Endodermal cell (in vitro differentiated cells): Measurements from ENCODE around the gene SH3D19. TPM values are rescaled to one million over a fixed set of nuclear protein-coding genes. Genes with fewer than 3 reads are reported as not detected.

Source experiments
- DNase-seq: peaks from one replicate; pipeline ENCODE4 v3.0.0-alpha.2; 2017
- H3K27ac ChIP-seq: 2 replicates; pipeline ENCODE4 v1.5.1; 2013; ENCODE audit warnings: mild to moderate bottlenecking, low read depth, low read length, moderate library complexity
- H3K27me3 ChIP-seq: 2 replicates; pipeline ENCODE4 v1.6.1; 2013; ENCODE audit warnings: mild to moderate bottlenecking, low read length, moderate library complexity; ENCODE audit not compliant: insufficient read depth, control insufficient read depth, poor library complexity, severe bottlenecking
- H3K36me3 ChIP-seq: 2 replicates; pipeline ENCODE4 v1.7.0; 2013; ENCODE audit warnings: mild to moderate bottlenecking, low read length, moderate library complexity; ENCODE audit not compliant: control insufficient read depth, insufficient read depth
- H3K4me1 ChIP-seq: one replicate; pipeline ENCODE4 v1.7.0; 2013; ENCODE audit warnings: low read length; ENCODE audit not compliant: control insufficient read depth, insufficient read depth
- H3K4me3 ChIP-seq: 2 replicates; pipeline ENCODE4 v1.5.1; 2013; ENCODE audit warnings: mild to moderate bottlenecking, low read length, moderate library complexity
- H3K9ac ChIP-seq: 2 replicates; pipeline ENCODE4 v1.6.1; 2013; ENCODE audit warnings: mild to moderate bottlenecking, low read length, moderate library complexity; ENCODE audit not compliant: poor library complexity, severe bottlenecking; ENCODE audit errors: extremely low read depth
- H3K9me3 ChIP-seq: 2 replicates; pipeline ENCODE4 v1.6.1; 2013; ENCODE audit warnings: mild to moderate bottlenecking, low read length, moderate library complexity; ENCODE audit not compliant: control insufficient read depth
- H3K27ac Mint-ChIP-seq: 2 replicates; pipeline ENCODE4 v1.8.0; 2020; ENCODE audit warnings: mixed read lengths
- H3K27me3 Mint-ChIP-seq: 2 replicates; pipeline ENCODE4 v1.8.0; 2021; ENCODE audit warnings: mild to moderate bottlenecking, mixed read lengths; ENCODE audit not compliant: insufficient read depth
- H3K36me3 Mint-ChIP-seq: 2 replicates; pipeline ENCODE4 v1.8.0; 2020; ENCODE audit warnings: low read depth, mixed read lengths
- H3K4me1 Mint-ChIP-seq: 2 replicates; pipeline ENCODE4 v1.8.0; 2020; ENCODE audit warnings: mixed read lengths
- H3K4me3 Mint-ChIP-seq: 2 replicates; pipeline ENCODE4 v1.8.0; 2020; ENCODE audit warnings: mild to moderate bottlenecking, moderate library complexity, mixed read lengths
- H3K9me3 Mint-ChIP-seq: 2 replicates; pipeline ENCODE4 v1.8.0; 2020; ENCODE audit warnings: mild to moderate bottlenecking, mixed read lengths
- WGBS, 2 experiments: methylation state at CpG; one replicate each; pipeline versions ENCODE4 v1.1.5 to v1.1.7; 2013; ENCODE audit warnings: missing lambda C conversion rate in 2 of 2, mixed read lengths in 1 of 2; ENCODE audit not compliant: insufficient coverage in 1 of 2, insufficient read length in 1 of 2; 5-methylcytosine and 5-hydroxymethylcytosine counted together
- total RNA-seq, 2 donors: library from RNA; stranded (reverse); fragmentation: NEBNext Ultra II Directional in 1 of 2; extraction: Animal tissue kit (Norgen Biotek cat#: 25700) in 1 of 2; gene quantifications; 2 replicates in 1 of 2; 3 replicates in 1 of 2; pipeline ENCODE4 v1.2.1, GENCODE V29; 2021
- TF ChIP-seq, protein P1 (sequence below): fragments of 200-600 bp; sonication (generic); conservative IDR thresholded peaks from 2 replicates; pipeline ENCODE4 v1.5.0; 2021; ENCODE audit warnings: antibody characterized with exemption, mild to moderate bottlenecking

Gene SH3D19
- total RNA-seq, 2 donors from 2014 or later: 48.8 to 55.6 TPM

DNA sequence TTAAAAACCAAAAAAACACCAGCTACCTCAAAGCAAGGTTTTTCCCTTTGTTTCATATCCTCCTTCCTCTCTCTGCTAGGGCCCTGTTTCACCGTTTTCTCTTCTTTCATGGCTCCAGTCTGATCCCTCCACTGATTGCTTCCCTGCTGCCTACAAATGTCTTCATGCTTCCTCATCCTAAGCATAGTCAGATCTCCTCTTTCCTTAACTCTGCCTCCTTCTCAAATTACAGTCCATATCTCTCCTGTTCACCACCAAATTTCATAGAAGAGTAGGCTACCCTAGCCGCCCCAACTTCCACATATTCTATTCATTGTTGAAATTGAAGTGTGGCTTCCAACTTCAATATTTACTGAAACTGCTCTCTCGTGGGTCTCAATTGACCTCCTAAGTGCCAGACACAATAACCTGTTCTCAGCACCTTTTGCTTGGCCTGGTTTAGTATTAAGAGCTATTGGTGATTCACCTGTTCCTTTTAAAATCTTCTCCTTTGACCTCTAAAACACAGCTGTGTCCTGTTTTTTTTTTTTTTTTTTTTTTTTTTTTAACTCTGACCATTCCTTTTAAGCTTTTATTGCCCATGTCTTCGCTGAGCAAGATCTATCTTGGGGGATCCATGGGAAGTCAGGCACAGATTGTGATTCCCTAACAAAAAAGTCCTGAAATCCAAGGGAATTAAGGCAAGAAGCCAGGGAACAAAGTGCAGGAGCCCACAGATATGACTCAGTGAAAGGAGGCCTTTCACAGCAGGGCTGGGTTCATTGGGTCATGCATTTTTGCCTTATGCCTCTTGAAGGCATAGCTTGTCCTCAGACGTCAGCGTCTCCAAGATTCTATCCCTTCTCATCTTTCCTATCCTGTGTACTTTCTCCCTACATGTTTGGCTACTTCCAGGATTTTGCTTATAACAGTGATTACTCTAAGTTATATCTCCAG lies 140.6 kb downstream of the SH3D19 start:
- DNase-seq: no peak
- no peak overlapping the region for H3K27ac ChIP-seq
- H3K4me3 ChIP-seq: no peak overlapping the region
- 84 to 88% methylated on average over 6 of the region's 6 CpGs for WGBS, 2 experiments
- peak overlapping the region; percentile 8 for H3K27ac Mint-ChIP-seq
- peaks cover 13% of the 10 kb centered on the region for H3K4me1 Mint-ChIP-seq
- H3K9me3 ChIP-seq: peaks cover 2% of the 10 kb centered on the region
- H3K4me1 ChIP-seq: no peaks in the 10 kb centered on the region
- H3K36me3 Mint-ChIP-seq: peaks cover 22% of the 10 kb centered on the region
- no peak overlapping the region for H3K9ac ChIP-seq
- H3K27me3 Mint-ChIP-seq: no peaks in the 10 kb centered on the region
- H3K27me3 ChIP-seq: no peaks in the 10 kb centered on the region
- peaks cover 4% of the 10 kb centered on the region for H3K36me3 ChIP-seq
- H3K9me3 Mint-ChIP-seq: peaks cover 6% of the 10 kb centered on the region
- no peak overlapping the region for H3K4me3 Mint-ChIP-seq
- TF ChIP-seq, protein P1, sequence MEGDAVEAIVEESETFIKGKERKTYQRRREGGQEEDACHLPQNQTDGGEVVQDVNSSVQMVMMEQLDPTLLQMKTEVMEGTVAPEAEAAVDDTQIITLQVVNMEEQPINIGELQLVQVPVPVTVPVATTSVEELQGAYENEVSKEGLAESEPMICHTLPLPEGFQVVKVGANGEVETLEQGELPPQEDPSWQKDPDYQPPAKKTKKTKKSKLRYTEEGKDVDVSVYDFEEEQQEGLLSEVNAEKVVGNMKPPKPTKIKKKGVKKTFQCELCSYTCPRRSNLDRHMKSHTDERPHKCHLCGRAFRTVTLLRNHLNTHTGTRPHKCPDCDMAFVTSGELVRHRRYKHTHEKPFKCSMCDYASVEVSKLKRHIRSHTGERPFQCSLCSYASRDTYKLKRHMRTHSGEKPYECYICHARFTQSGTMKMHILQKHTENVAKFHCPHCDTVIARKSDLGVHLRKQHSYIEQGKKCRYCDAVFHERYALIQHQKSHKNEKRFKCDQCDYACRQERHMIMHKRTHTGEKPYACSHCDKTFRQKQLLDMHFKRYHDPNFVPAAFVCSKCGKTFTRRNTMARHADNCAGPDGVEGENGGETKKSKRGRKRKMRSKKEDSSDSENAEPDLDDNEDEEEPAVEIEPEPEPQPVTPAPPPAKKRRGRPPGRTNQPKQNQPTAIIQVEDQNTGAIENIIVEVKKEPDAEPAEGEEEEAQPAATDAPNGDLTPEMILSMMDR: no peak

DNA sequence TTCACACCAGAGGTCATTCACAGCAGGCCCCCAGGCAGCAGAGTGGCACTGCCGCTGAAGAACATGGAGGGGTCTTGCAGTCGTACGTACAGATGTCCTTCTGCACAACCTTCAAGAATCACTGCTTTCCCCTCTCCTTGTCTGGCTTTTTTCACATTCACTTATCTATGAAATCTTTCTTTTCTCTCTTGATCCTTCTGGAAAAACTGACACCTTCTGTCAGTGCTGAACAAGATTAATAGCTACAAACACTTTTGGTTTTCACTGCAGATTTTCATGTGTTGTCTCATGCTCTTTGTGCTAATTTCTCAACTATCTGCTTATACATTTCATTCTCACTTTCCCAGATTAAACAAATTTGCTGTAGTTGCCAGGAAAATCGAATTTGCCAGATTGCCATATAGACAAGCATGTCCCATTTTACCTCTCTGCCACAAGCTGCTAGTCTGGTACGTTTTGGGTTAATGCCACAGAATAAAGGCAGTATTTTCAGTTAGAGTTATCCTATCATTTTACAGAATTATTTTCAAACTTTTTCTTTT lies 142.9 kb downstream of the SH3D19 start:
- Histone ChIP-seq H3K4me1 (no peaks in the 10 kb centered on the region), H3K36me3 (peaks cover 4% of the 10 kb centered on the region), H3K9me3 (no peaks in the 10 kb centered on the region), H3K27ac (no peak overlapping the region), H3K27me3 (no peaks in the 10 kb centered on the region), H3K4me3 (no peak overlapping the region), H3K9ac (no peak overlapping the region)
- Mint-ChIP-seq H3K9me3 (no peaks in the 10 kb centered on the region), H3K36me3 (peaks cover 20% of the 10 kb centered on the region), H3K4me1 (peaks cover 13% of the 10 kb centered on the region), H3K27ac (no peak overlapping the region), H3K4me3 (no peak overlapping the region), H3K27me3 (no peaks in the 10 kb centered on the region)
- DNase-seq: no peak
- WGBS, 2 experiments: 88 to 94% methylated on average over 4 to 5 of the region's 5 CpGs
- TF ChIP-seq, protein P1: no peak

DNA sequence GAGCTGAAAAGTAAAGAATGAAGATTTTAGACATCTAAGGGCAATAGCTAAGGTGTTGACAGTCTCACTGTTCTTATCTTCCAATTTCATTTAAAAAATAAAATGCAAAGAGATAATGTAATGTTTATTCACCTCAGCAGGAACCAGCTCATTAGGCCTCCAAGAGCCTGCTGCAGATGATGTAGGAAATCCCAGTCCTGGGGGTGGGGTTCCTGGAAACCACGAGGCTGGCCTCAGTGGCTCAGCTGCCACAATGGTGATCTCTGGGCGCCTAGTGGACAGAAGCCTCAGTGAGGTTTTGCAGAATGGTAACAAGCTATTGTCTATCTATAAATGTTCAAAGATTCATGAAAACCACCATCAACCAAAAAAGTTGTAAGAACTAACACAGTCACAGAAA lies 148.7 kb downstream of the SH3D19 start:
- peaks cover 14% of the 10 kb centered on the region for H3K4me1 ChIP-seq
- 96% methylated on average over 2 of the region's 2 CpGs; no CpG with 5 or more reads in 1 of the 2 experiments for WGBS, 2 experiments
- H3K4me3 ChIP-seq: no peak overlapping the region
- Mint-ChIP-seq H3K4me3 (no peak overlapping the region), H3K4me1 (peaks cover 33% of the 10 kb centered on the region), H3K9me3 (no peaks in the 10 kb centered on the region), H3K36me3 (peaks cover 41% of the 10 kb centered on the region), H3K27me3 (no peaks in the 10 kb centered on the region), H3K27ac (no peak overlapping the region)
- TF ChIP-seq, protein P1: no peak
- no peak overlapping the region for H3K9ac ChIP-seq
- peaks cover 26% of the 10 kb centered on the region for H3K36me3 ChIP-seq
- H3K27me3 ChIP-seq: no peaks in the 10 kb centered on the region
- DNase-seq: no peak
- H3K27ac ChIP-seq: no peak overlapping the region
- H3K9me3 ChIP-seq: no peaks in the 10 kb centered on the region
